ENCODE measurements around the gene INIP. TPM values are rescaled to one million over a fixed set of nuclear protein-coding genes. Genes with fewer than 3 reads are reported as not detected.
A peak's percentile ranks its signal among the peaks of the same experiment; 100 is the strongest.

INIP gene
- polyA plus RNA-seq (ENCODE audit: insufficient read length): 35.7 TPM
- long read RNA-seq, donor 1, full-length matches to known transcripts: 7 of 7 reads
- long read RNA-seq, donor 1, partial matches to known transcripts: 0 of 7 reads
- long read RNA-seq, donor 1, other reads (novel, unspliced or antisense): 0 of 7 reads
- long read RNA-seq, donor 2, full-length matches to known transcripts: 13 of 13 reads
- long read RNA-seq, donor 2, partial matches to known transcripts: 0 of 13 reads
- long read RNA-seq, donor 2, other reads (novel, unspliced or antisense): 0 of 13 reads
- long read RNA-seq, donor 3, full-length matches to known transcripts: 12 of 12 reads
- long read RNA-seq, donor 3, partial matches to known transcripts: 0 of 12 reads
- long read RNA-seq, donor 3, other reads (novel, unspliced or antisense): 0 of 12 reads
- long read RNA-seq, donor 4, partial matches to known transcripts: 0 of 1 reads
- long read RNA-seq, donor 4, other reads (novel, unspliced or antisense): 0 of 1 reads
- long read RNA-seq, donor 5, full-length matches to known transcripts: 11 of 11 reads
- long read RNA-seq, donor 5, partial matches to known transcripts: 0 of 11 reads
- long read RNA-seq, donor 5, other reads (novel, unspliced or antisense): 0 of 11 reads
- long read RNA-seq, donor 6, full-length matches to known transcripts: 16 of 16 reads
- long read RNA-seq, donor 6, partial matches to known transcripts: 0 of 16 reads
- long read RNA-seq, donor 6, other reads (novel, unspliced or antisense): 0 of 16 reads
- long read RNA-seq, donor 7, full-length matches to known transcripts: 9 of 9 reads
- long read RNA-seq, donor 7, partial matches to known transcripts: 0 of 9 reads
- long read RNA-seq, donor 7, other reads (novel, unspliced or antisense): 0 of 9 reads
- long read RNA-seq, donor 8, full-length matches to known transcripts: 8 of 8 reads
- long read RNA-seq, donor 8, partial matches to known transcripts: 0 of 8 reads
- long read RNA-seq, donor 8, other reads (novel, unspliced or antisense): 0 of 8 reads

- peak; percentile 96 for DNase-seq
Observed at GRCh38 chr9:112717661-112718331, at the start of gene INIP. TSS of gene INIP (minus strand) at chr9:112718117. CDS start at chr9:112716485, 1,632 bp downstream.

- DNase-seq: no peak
Observed at GRCh38 chr9:112765281-112765680, 47.4 kb upstream of the INIP start.

- no peak for DNase-seq
Observed at GRCh38 chr9:112764837-112765236, 46.9 kb upstream of the INIP start.

GRCh38 chr9:112764344-112764743 lies 46.4 kb upstream of the INIP start:
- no peak for DNase-seq

GRCh38 chr9:112762726-112763518 lies 45.0 kb upstream of the INIP start:
- no peak for DNase-seq

GRCh38 chr9:112761912-112762655 lies 44.2 kb upstream of the INIP start:
- no peak for DNase-seq

GRCh38 chr9:112760821-112761220 lies 42.9 kb upstream of the INIP start:
- no peak for DNase-seq

- no peak for DNase-seq
Observed at GRCh38 chr9:112757940-112758339, 40.0 kb upstream of the INIP start.

- DNase-seq: no peak
Observed at GRCh38 chr9:112757282-112757883, 39.5 kb upstream of the INIP start.

GRCh38 chr9:112755675-112756074 lies 37.8 kb upstream of the INIP start:
- DNase-seq: no peak

- no peak for DNase-seq
Observed at GRCh38 chr9:112755016-112755427, 37.1 kb upstream of the INIP start.

- DNase-seq: no peak
Observed at GRCh38 chr9:112754578-112754977, 36.7 kb upstream of the INIP start.

- DNase-seq: no peak
Observed at GRCh38 chr9:112753725-112754124, 35.8 kb upstream of the INIP start.

- no peak for DNase-seq
Observed at GRCh38 chr9:112752334-112753125, 34.6 kb upstream of the INIP start.

GRCh38 chr9:112751056-112751795 lies 33.3 kb upstream of the INIP start:
- DNase-seq: no peak

GRCh38 chr9:112750764-112751055 lies 32.8 kb upstream of the INIP start:
- no peak for DNase-seq

GRCh38 chr9:112750016-112750763 lies 32.3 kb upstream of the INIP start, which contains the start of gene SNX30:
TSS of gene SNX30 (plus strand) at chr9:112750760. CDS start at chr9:112751002, 242 bp downstream.
- DNase-seq: peak; percentile 90

GRCh38 chr9:112747094-112747493 lies 29.2 kb upstream of the INIP start:
- no peak for DNase-seq
